HEK293T (cell line): ENCODE results near the gene ACSF2.

ENCODE experiments used
- CTCF ChIA-PET: fragments of 350-600 bp; formaldehyde crosslinking; extraction: SDS; loops from one replicate; lab custom pipeline; 2021; ENCODE audit warnings: antibody characterized with exemption, inconsistent platforms; lab: Yijun Ruan, JAX
- POLR2A ChIA-PET: fragments of 350-600 bp; formaldehyde crosslinking; extraction: SDS; loops from one replicate; lab custom pipeline; 2020; ENCODE audit warnings: antibody characterized with exemption, inconsistent platforms; lab: Yijun Ruan, JAX
- DNase-seq: peaks from one replicate; pipeline ENCODE4 v3.0.0; 2012; ENCODE audit warnings: mixed read lengths; ENCODE audit errors: extremely low spot score
- ARNT ChIP-seq: fragments of 450-650 bp; IDR thresholded peaks from 2 replicates; pipeline ENCODE4 v1.6.1; 2017; ENCODE audit warnings: mild to moderate bottlenecking
- BHLHE40 ChIP-seq: fragments of 450-650 bp; IDR thresholded peaks from 2 replicates; pipeline ENCODE4 v1.6.1; 2016; ENCODE audit warnings: mild to moderate bottlenecking, moderate library complexity, borderline replicate concordance
- CTBP1 ChIP-seq: fragments of 450-650 bp; IDR thresholded peaks from 2 replicates; pipeline ENCODE4 v1.6.1; 2016; ENCODE audit warnings: borderline replicate concordance
- ELF4 ChIP-seq: fragments of 450-650 bp; IDR thresholded peaks from 2 replicates; pipeline ENCODE4 v1.6.1; 2017; ENCODE audit warnings: antibody characterized with exemption
- FOXA1 ChIP-seq: fragments of 450-650 bp; IDR thresholded peaks from 2 replicates; pipeline ENCODE4 v1.6.1; 2016; ENCODE audit warnings: mild to moderate bottlenecking
- FOXK2 ChIP-seq: fragments of 450-650 bp; IDR thresholded peaks from 2 replicates; pipeline ENCODE4 v1.6.1; 2016; ENCODE audit warnings: mild to moderate bottlenecking
- FOXM1 ChIP-seq: fragments of 450-650 bp; IDR thresholded peaks from 2 replicates; pipeline ENCODE4 v1.6.1; 2017; ENCODE audit warnings: mild to moderate bottlenecking, borderline replicate concordance
- HDGF ChIP-seq: fragments of 450-650 bp; IDR thresholded peaks from 2 replicates; pipeline ENCODE4 v1.6.1; 2017; ENCODE audit warnings: antibody characterized with exemption, borderline replicate concordance
- L3MBTL2 ChIP-seq: fragments of 450-650 bp; conservative IDR thresholded peaks from 2 replicates; pipeline ENCODE4 v1.6.1; 2016; ENCODE audit warnings: mild to moderate bottlenecking
- LEF1 ChIP-seq: fragments of 450-650 bp; IDR thresholded peaks from 2 replicates; pipeline ENCODE4 v1.6.1; 2017; ENCODE audit warnings: mild to moderate bottlenecking, borderline replicate concordance
- NFRKB ChIP-seq: fragments of 450-650 bp; IDR thresholded peaks from 2 replicates; pipeline ENCODE4 v1.6.1; 2016; ENCODE audit warnings: mild to moderate bottlenecking, moderate library complexity
- PKNOX1 ChIP-seq: fragments of 450-650 bp; IDR thresholded peaks from 2 replicates; pipeline ENCODE4 v1.6.1; 2016
- SP1 ChIP-seq: fragments of 450-650 bp; IDR thresholded peaks from 2 replicates; pipeline ENCODE4 v1.6.1; 2017
- SUZ12 ChIP-seq: fragments of 450-650 bp; IDR thresholded peaks from 2 replicates; pipeline ENCODE4 v1.6.1; 2016; ENCODE audit warnings: mild to moderate bottlenecking
- TARDBP ChIP-seq: fragments of 450-650 bp; IDR thresholded peaks from 2 replicates; pipeline ENCODE4 v1.6.1; 2016
- ZNF384 ChIP-seq: fragments of 450-650 bp; IDR thresholded peaks from 2 replicates; pipeline ENCODE4 v1.6.1; 2016

Gene ACSF2

GRCh38 chr17:50425682-50426471 lies at the start of gene ACSF2:
Gene ACSF2, plus strand, starts transcription at chr17:50426218. Its CDS starts 44 bp downstream, at chr17:50426262.
- ChIA-PET CTCF (interaction anchor here (1.5 to 1.9 kb wide), 3 partner anchors 26 to 64 kb away, joined by 5 to 10 read pairs (median 5); partner anchors contain the start of gene LRRC59), POLR2A (interaction anchor here (0.5 to 3.8 kb wide), 10 partner anchors 10 to 62 kb away, joined by 3 to 41 read pairs (median 4); partner anchors contain the start of gene LRRC59)
- peak; percentile 76 for DNase-seq
- TF ChIP-seq FOXK2 (no peak), L3MBTL2 (peak; percentile 78)

- POLR2A ChIA-PET, result interaction anchor here (1.1 kb wide), 1 partner anchor 18 kb away, joined by 3 read pairs; no protein-coding TSS in a partner anchor
- TF ChIP-seq CTBP1 (no peak), ARNT (no peak), LEF1 (no peak)
- CTCF ChIA-PET, result interaction anchor here (2.1 kb wide), 1 partner anchor 18 kb away, joined by 7 read pairs; the partner anchor contains the start of gene LRRC59
- no peak for DNase-seq
Measured at GRCh38 chr17:50379351-50380132, 46.5 kb upstream of the ACSF2 start.

- DNase-seq, result no peak
- no peak for TF ChIP-seq SUZ12
- no peak for TF ChIP-seq NFRKB
- no peak for TF ChIP-seq BHLHE40
- no peak for TF ChIP-seq FOXK2
- no peak for TF ChIP-seq L3MBTL2
- no peak for TF ChIP-seq PKNOX1
- no peak for TF ChIP-seq ZNF384
- no peak for TF ChIP-seq ELF4
- TF ChIP-seq CTBP1, result no peak
- TF ChIP-seq ARNT, result no peak
- TF ChIP-seq FOXA1, result no peak
- TF ChIP-seq HDGF, result no peak
- no peak for TF ChIP-seq TARDBP
- TF ChIP-seq FOXM1, result no peak
- no peak for TF ChIP-seq SP1
- no peak for TF ChIP-seq LEF1
- POLR2A ChIA-PET, result interaction anchor here (1.0 to 2.7 kb wide), 3 partner anchors 10 to 17 kb away, joined by 3 to 22 read pairs (median 9); partner anchors contain the start of gene LRRC59
- CTCF ChIA-PET, result interaction anchor here (0.7 to 2.1 kb wide), 4 partner anchors 17 to 75 kb away, joined by 3 to 7 read pairs (median 4); partner anchors contain the start of gene LRRC59
Measured at GRCh38 chr17:50380369-50381259, 45.4 kb upstream of the ACSF2 start.

GRCh38 chr17:50381260-50381815 lies 44.7 kb upstream of the ACSF2 start:
- TF ChIP-seq L3MBTL2 (no peak), ELF4 (no peak), CTBP1 (no peak), BHLHE40 (no peak), TARDBP (no peak), PKNOX1 (no peak), NFRKB (no peak), SUZ12 (no peak), FOXM1 (no peak)
- no peak for DNase-seq
- ChIA-PET CTCF (interaction anchor here (0.7 to 1.3 kb wide), 3 partner anchors 16 to 74 kb away, joined by 3 to 5 read pairs (median 3); partner anchors contain the start of gene LRRC59), POLR2A (interaction anchor here (1.0 to 2.7 kb wide), 3 partner anchors 10 to 18 kb away, joined by 3 to 22 read pairs (median 9); partner anchors contain the start of gene LRRC59)

GRCh38 chr17:50381920-50382319 lies 44.1 kb upstream of the ACSF2 start:
- TF ChIP-seq ARNT (no peak), FOXA1 (no peak), BHLHE40 (no peak), TARDBP (no peak)
- no peak for DNase-seq
- ChIA-PET POLR2A (interaction anchor here (1.0 to 2.7 kb wide), 3 partner anchors 9 to 19 kb away, joined by 3 to 22 read pairs (median 9); partner anchors contain the start of gene LRRC59), CTCF (interaction anchor here (1.1 to 1.3 kb wide), 2 partner anchors 15 to 21 kb away, joined by 3 to 5 read pairs; partner anchors contain the start of gene LRRC59)
